ENCODE results near the gene NEURL1. TPM values are rescaled to one million over a fixed set of nuclear protein-coding genes. Genes with fewer than 3 reads are reported as not detected.
A peak's percentile ranks its signal among the peaks of the same experiment; 100 is the strongest.

NEURL1 gene
- total RNA-seq, 2 experiments from 2014 or later, result 1.1 TPM

DNA sequence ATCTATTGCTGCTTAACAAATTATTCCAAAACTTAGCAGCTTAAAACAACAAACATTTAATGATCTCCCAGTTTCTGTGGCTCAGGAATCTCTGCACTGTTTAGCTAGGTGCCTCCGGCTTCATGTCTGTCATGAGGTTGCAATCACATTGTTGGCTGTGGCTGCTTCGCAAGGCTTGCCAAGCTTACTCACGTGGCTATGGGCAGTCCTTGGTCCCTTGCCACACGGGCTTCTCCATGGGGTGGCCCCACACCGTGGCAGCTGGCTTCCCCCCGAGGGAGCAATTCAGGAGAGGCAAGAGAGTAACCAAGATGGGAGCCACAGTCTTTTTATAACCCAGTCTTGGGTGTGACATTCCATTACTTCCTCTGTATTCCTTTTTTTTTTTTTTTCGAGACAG, 67.4 kb downstream of the NEURL1 start:
- DNase-seq (no peak), ATAC-seq (no peak)
- CTCF ChIA-PET, result interaction anchor here (1.0 to 1.8 kb wide), 2 partner anchors 27 to 125 kb away, joined by 3 to 4 read pairs; no protein-coding TSS in a partner anchor
- Mint-ChIP-seq H3K27me3 (ENCODE audit: low read depth) (peaks cover 19% of the 10 kb centered on the region), H3K4me1 (ENCODE audit: low read depth) (peaks cover 12% of the 10 kb centered on the region), H3K4me3 (no peak overlapping the region), H3K27ac (no peak overlapping the region), H3K36me3 (ENCODE audit: low read depth) (no peaks in the 10 kb centered on the region), H3K9me3 (ENCODE audit: insufficient read depth) (no peaks in the 10 kb centered on the region)
- POLR2A ChIA-PET, result interaction anchor here (1.2 kb wide), 1 partner anchor 8 kb away, joined by 3 read pairs; no protein-coding TSS in a partner anchor

DNA sequence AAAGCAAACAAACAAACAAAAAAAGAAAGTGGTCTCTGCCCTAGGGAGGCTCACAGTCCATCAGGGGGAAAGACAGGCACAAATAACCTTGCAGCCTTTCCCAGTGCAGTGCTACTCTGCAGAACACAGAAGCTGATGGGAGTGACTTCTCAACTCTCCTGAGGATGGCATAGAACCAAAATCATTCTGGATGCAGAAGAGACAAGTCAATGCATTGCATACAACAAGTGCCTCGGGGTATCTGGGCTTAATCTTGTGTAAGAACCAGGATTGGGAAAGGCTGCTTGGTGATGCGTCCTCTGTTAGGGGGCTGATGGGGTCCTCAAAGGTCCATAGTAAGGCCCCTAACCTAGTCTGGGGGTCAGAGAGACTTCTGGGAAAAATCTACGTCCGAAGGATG, 68.9 kb downstream of the NEURL1 start:
- Mint-ChIP-seq H3K27me3 (ENCODE audit: low read depth) (peaks cover 16% of the 10 kb centered on the region), H3K36me3 (ENCODE audit: low read depth) (no peaks in the 10 kb centered on the region), H3K27ac (no peak overlapping the region), H3K9me3 (ENCODE audit: insufficient read depth) (no peaks in the 10 kb centered on the region), H3K4me1 (ENCODE audit: low read depth) (peaks cover 12% of the 10 kb centered on the region), H3K4me3 (no peak overlapping the region)
- DNase-seq (no peak), ATAC-seq (no peak)
- POLR2A ChIA-PET, result no interaction called here
- CTCF ChIA-PET, result interaction anchor here (1.6 kb wide), 1 partner anchor 53 kb away, joined by 4 read pairs; no protein-coding TSS in a partner anchor

- Mint-ChIP-seq H3K36me3 (ENCODE audit: low read depth) (no peaks in the 10 kb centered on the region), H3K27me3 (ENCODE audit: low read depth) (peaks cover 12% of the 10 kb centered on the region), H3K9me3 (ENCODE audit: insufficient read depth) (no peaks in the 10 kb centered on the region), H3K27ac (no peak overlapping the region), H3K4me1 (ENCODE audit: low read depth) (peaks cover 9% of the 10 kb centered on the region), H3K4me3 (no peak overlapping the region)
- POLR2A ChIA-PET, result no interaction called here
- no peak for ATAC-seq
- CTCF ChIA-PET, result interaction anchor here (0.9 to 3.8 kb wide), 10 partner anchors 11 to 215 kb away, joined by 3 to 42 read pairs (median 6); no protein-coding TSS in a partner anchor
- no peak for DNase-seq
Measured at GRCh38 chr10:103563231-103564115, 70.0 kb downstream of the NEURL1 start.

DNA sequence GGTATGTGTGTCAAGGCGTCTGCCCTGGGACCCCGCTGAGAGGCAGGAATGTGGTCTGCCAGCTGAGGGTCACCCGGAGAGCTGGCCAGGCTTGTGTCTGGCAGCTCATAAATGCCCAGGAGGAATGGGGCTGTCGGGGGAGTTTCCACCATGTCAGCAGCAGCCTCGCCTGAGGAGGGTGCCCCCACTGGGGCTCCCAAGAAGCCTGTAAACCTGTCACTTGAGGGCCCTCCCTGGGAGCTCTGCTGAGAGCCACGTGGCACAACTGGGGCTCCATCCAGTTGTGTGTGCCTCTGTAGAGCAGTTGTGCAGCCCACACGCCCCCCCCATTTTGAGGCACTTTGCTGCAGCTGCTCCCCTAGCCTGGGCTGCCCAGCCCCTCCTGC, 70.6 kb downstream of the NEURL1 start:
- ChIA-PET POLR2A (no interaction called here), CTCF (interaction anchor here (0.6 to 3.8 kb wide), 15 partner anchors 9 to 215 kb away, joined by 3 to 42 read pairs (median 3); no protein-coding TSS in a partner anchor)
- Mint-ChIP-seq H3K27me3 (ENCODE audit: low read depth) (peaks cover 9% of the 10 kb centered on the region), H3K9me3 (ENCODE audit: insufficient read depth) (no peaks in the 10 kb centered on the region), H3K4me3 (no peak overlapping the region), H3K27ac (no peak overlapping the region), H3K4me1 (ENCODE audit: low read depth) (peaks cover 4% of the 10 kb centered on the region), H3K36me3 (ENCODE audit: low read depth) (no peaks in the 10 kb centered on the region)
- DNase-seq (no peak), ATAC-seq (no peak)

GRCh38 chr10:103564776-103565520, 71.4 kb downstream of the NEURL1 start:
- ATAC-seq (peak; percentile 47), DNase-seq (peak; percentile 49)
- peaks cover 6% of the 10 kb centered on the region for H3K27me3 Mint-ChIP-seq (ENCODE audit: low read depth)
- H3K9me3 Mint-ChIP-seq (ENCODE audit: insufficient read depth), result no peaks in the 10 kb centered on the region
- no peak overlapping the region for H3K27ac Mint-ChIP-seq
- ChIA-PET POLR2A (no interaction called here), CTCF (interaction anchor here (0.6 to 3.8 kb wide), 19 partner anchors 10 to 216 kb away, joined by 3 to 42 read pairs (median 3); no protein-coding TSS in a partner anchor)
- H3K4me1 Mint-ChIP-seq (ENCODE audit: low read depth), result no peaks in the 10 kb centered on the region
- H3K36me3 Mint-ChIP-seq (ENCODE audit: low read depth), result no peaks in the 10 kb centered on the region
- H3K4me3 Mint-ChIP-seq, result no peak overlapping the region

GRCh38 chr10:103566536-103566935, 73.0 kb downstream of the NEURL1 start:
- CTCF ChIA-PET, result interaction anchor here (1.5 to 3.8 kb wide), 2 partner anchors 14 to 24 kb away, joined by 6 to 42 read pairs; no protein-coding TSS in a partner anchor
- H3K27ac Mint-ChIP-seq, result no peak overlapping the region
- no peaks in the 10 kb centered on the region for H3K27me3 Mint-ChIP-seq (ENCODE audit: low read depth)
- no peaks in the 10 kb centered on the region for H3K9me3 Mint-ChIP-seq (ENCODE audit: insufficient read depth)
- DNase-seq (no peak), ATAC-seq (no peak)
- POLR2A ChIA-PET, result no interaction called here
- no peaks in the 10 kb centered on the region for H3K36me3 Mint-ChIP-seq (ENCODE audit: low read depth)
- H3K4me3 Mint-ChIP-seq, result no peak overlapping the region
- no peaks in the 10 kb centered on the region for H3K4me1 Mint-ChIP-seq (ENCODE audit: low read depth)

DNA sequence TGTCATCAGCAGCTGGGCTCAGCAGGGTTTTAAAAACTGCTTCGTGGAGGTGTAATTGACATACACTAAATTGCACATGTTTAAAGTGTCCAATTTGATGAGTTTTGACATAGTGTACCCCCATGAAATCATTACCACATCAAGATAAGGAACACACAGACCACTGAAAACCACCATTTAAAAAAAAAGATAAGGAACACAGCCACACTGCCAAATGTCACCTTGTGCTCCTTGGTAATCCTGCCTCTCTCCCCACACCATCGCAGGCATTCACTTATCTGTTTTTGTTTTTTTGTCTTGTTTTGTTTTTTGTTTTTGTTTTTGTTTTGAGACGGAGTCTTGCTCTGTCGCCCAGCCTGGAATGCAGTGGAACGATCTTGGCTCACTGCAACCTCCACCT, 75.0 kb downstream of the NEURL1 start:
- CTCF ChIA-PET, result no interaction called here
- DNase-seq (no peak), ATAC-seq (no peak)
- no peaks in the 10 kb centered on the region for H3K27me3 Mint-ChIP-seq (ENCODE audit: low read depth)
- POLR2A ChIA-PET, result no interaction called here
- no peak overlapping the region for H3K4me3 Mint-ChIP-seq
- no peaks in the 10 kb centered on the region for H3K9me3 Mint-ChIP-seq (ENCODE audit: insufficient read depth)
- H3K36me3 Mint-ChIP-seq (ENCODE audit: low read depth), result no peaks in the 10 kb centered on the region
- no peak overlapping the region for H3K27ac Mint-ChIP-seq
- no peaks in the 10 kb centered on the region for H3K4me1 Mint-ChIP-seq (ENCODE audit: low read depth)

DNA sequence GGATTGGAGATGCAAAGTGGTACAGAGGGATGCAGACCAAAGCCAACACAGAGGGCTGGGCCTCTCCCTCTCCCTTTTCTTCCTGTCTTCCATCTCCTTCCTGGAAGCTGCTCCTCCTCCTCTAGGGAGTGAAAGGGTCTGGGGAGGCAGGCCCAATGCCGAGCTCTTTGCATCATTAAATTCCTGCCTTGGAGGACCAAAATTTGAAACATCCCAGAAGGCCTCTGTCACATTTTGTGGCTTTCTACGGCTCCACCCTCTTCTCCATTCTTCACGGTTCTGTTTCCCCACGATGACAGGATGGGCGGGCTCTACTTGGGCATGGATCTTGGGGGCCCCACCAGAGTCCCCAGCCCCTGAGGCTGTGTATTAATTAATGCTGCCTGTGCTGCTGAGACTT, 76.4 kb downstream of the NEURL1 start:
- ChIA-PET POLR2A (no interaction called here), CTCF (no interaction called here)
- ATAC-seq (no peak), DNase-seq (no peak)
- H3K9me3 Mint-ChIP-seq (ENCODE audit: insufficient read depth), result no peaks in the 10 kb centered on the region
- no peaks in the 10 kb centered on the region for H3K27me3 Mint-ChIP-seq (ENCODE audit: low read depth)
- H3K4me3 Mint-ChIP-seq, result no peak overlapping the region
- H3K36me3 Mint-ChIP-seq (ENCODE audit: low read depth), result no peaks in the 10 kb centered on the region
- H3K27ac Mint-ChIP-seq, result no peak overlapping the region
- H3K4me1 Mint-ChIP-seq (ENCODE audit: low read depth), result no peaks in the 10 kb centered on the region

GRCh38 chr10:103570844-103571655, 77.5 kb downstream of the NEURL1 start:
- Mint-ChIP-seq H3K9me3 (ENCODE audit: insufficient read depth) (no peaks in the 10 kb centered on the region), H3K36me3 (ENCODE audit: low read depth) (no peaks in the 10 kb centered on the region), H3K27ac (no peak overlapping the region), H3K4me3 (no peak overlapping the region), H3K27me3 (ENCODE audit: low read depth) (no peaks in the 10 kb centered on the region), H3K4me1 (ENCODE audit: low read depth) (no peaks in the 10 kb centered on the region)
- CTCF ChIA-PET, result no interaction called here
- no peak for ATAC-seq
- no peak for DNase-seq
- POLR2A ChIA-PET, result no interaction called here

DNA sequence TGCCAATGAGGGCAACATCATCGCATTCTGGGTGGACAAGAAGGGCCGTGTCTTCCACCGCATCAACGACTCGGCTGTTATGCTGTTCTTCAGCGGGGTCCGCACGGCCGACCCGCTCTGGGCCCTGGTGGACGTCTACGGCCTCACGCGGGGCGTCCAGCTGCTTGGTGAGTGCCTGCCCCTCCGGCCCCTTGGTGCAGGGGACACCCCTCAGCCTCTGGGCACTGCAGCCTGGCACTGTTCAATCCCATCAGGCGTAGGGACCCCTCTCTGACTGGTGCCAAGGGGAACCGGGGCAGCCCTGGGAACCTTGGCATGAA, 78.1 kb downstream of the NEURL1 start:
- Mint-ChIP-seq H3K27ac (no peak overlapping the region), H3K27me3 (ENCODE audit: low read depth) (no peaks in the 10 kb centered on the region), H3K4me1 (ENCODE audit: low read depth) (no peaks in the 10 kb centered on the region), H3K9me3 (ENCODE audit: insufficient read depth) (no peaks in the 10 kb centered on the region), H3K4me3 (no peak overlapping the region), H3K36me3 (ENCODE audit: low read depth) (no peaks in the 10 kb centered on the region)
- no peak for ATAC-seq
- ChIA-PET POLR2A (no interaction called here), CTCF (no interaction called here)
- DNase-seq, result no peak

- no peaks in the 10 kb centered on the region for H3K36me3 Mint-ChIP-seq (ENCODE audit: low read depth)
- ATAC-seq (no peak), DNase-seq (no peak)
- H3K4me1 Mint-ChIP-seq (ENCODE audit: low read depth), result no peaks in the 10 kb centered on the region
- H3K9me3 Mint-ChIP-seq (ENCODE audit: insufficient read depth), result no peaks in the 10 kb centered on the region
- no peak overlapping the region for H3K4me3 Mint-ChIP-seq
- ChIA-PET POLR2A (no interaction called here), CTCF (no interaction called here)
- no peak overlapping the region for H3K27ac Mint-ChIP-seq
- H3K27me3 Mint-ChIP-seq (ENCODE audit: low read depth), result no peaks in the 10 kb centered on the region
Measured at GRCh38 chr10:103572347-103573204, 79.1 kb downstream of the NEURL1 start.
